HG03135 (cell line): ENCODE data around the gene CHRNE.
"Not testable (repeated sequence)": the region's sequence is repeated elsewhere in the genome, so short reads cannot be mapped to it uniquely, and the experiment has no call there.

ENCODE experiments used
- ATAC-seq: cut with Tn5 transposase; IDR thresholded peaks from one replicate; pipeline ENCODE4 v1.9.1; 2021; ENCODE audit warnings: mild to moderate bottlenecking, moderate library complexity; ENCODE audit not compliant: unreplicated experiment

The CHRNE gene

GRCh38 chr17:4891411-4892410 lies 11.2 kb downstream of the CHRNE start:
- ATAC-seq = no peak

GRCh38 chr17:4887581-4887980 lies 15.3 kb downstream of the CHRNE start:
- no peak for ATAC-seq

GRCh38 chr17:4886830-4887229 lies 16.1 kb downstream of the CHRNE start:
- no peak for ATAC-seq

GRCh38 chr17:4884489-4884888 lies 18.4 kb downstream of the CHRNE start:
- no peak for ATAC-seq

- no peak for ATAC-seq
Measured at GRCh38 chr17:4881761-4882555, 20.9 kb downstream of the CHRNE start.

DNA sequence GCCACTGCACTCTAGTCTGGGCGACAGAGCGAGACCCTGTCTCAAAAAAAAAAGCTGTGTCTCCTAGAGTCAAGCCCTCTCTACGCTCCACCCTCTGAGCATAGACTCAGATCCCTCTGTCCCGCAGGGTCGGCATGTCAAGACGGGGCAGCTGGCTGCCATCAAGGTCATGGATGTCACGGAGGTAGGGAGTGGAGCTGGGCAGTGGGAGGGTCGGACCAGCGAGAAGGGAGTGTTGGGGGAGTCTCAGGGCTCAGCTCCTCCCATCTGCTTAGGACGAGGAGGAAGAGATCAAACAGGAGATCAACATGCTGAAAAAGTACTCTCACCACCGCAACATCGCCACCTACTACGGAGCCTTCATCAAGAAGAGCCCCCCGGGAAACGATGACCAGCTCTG lies 22.0 kb downstream of the CHRNE start:
- ATAC-seq = no peak

DNA sequence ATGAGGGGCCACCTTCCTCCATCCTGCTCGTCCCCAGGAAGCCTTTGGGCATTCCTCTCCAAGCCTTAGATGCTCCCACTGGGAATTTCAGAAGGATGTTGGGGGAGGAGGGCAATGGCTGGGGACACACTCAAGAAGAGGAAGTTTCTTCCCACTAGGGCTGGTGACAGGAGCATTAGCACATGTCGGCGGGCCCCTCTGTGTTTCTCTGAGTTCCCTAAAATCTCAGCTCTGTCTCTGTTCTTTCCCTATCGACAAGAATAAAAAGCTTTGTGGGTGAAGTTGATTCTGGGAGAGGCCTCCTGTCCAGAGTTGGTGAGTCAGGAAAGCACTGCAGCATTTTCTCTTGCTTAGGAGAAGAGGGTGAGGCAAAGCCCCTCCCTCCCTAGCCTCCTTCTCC lies 23.3 kb downstream of the CHRNE start:
- ATAC-seq = no peak

DNA sequence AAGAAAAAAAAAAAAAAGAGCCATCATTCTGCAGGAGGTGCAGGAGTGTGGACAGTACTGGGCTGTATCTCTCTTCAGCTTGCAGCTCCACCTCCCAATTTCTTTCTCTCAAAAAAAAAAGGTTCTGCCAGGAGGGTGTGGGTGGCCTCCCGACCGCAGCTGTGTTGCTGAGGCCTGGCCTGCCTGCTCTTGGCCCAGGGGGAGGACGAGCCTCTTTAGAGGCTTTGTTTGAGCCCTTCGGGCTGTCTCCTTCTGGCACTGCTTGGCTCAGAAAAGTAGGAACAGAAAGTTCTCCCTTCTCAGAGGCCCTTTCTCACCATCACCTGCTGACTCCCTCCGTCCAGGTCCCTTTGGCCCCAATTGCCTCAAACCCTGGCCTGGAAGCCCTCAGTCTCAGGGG lies 25.8 kb downstream of the CHRNE start:
- ATAC-seq = no peak

- ATAC-seq = no peak
Measured at GRCh38 chr17:4872786-4873185, 30.1 kb downstream of the CHRNE start.

DNA sequence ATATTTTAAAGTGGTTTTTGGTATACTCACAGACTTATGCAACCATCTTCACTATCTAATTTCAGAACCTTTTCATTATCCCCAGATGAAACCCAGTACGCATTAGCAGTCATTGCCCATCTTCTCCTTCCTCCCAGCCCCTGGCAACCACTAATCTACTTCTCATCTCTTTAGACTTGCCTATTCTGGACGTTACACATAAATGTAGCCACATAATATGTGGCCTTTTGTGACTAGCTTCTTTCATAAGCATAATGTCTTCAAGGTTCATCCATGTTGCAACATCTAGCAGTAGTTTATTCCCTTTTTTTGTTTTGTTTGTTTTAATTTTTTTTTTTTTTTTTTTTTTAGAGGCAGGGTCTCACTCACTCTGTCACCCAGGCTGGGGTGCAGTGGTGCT lies 32.0 kb downstream of the CHRNE start:
- ATAC-seq = no peak

DNA sequence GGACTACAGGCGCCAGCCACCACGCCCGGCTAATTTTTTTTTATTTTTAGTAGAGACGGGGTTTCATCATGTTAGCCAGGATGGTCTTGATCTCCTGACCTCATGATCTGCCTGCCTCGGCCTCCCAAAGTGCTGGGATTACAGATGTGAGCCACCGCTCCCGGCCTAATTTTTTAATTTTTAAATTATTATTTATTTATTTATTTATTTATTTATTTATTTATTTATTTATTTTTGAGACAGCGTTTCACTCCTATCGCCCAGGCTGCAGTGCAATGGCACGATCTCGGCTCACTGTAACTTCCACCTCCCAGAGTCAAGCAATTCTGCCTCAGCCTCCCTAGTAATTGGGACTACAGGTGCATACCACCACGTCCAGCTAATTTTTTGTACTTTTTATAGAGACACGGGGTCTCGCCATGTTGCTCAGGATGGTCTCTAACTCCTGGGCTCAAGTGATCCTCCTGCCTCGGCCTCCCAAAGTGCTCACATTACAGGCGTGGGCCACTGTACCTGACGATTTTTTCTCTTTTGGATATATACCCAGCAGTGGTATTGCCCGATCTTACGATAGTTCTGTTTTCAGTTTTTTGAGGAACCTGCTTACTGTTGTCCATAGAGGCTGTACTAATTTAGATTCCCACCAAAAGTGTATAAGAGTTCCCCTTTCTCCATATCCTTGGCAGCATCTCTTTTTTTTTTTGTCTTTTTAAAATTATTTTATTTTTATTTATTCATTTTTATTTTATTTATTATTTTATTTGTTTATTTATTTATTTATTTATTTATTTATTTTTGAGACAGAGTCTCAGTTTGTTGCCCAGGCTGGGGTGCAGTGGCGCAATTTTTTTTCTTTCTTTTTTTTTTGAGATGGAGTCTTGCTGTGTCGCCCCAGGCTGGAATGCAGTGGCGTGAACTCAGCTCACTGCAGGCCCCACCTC lies 33.6 kb downstream of the CHRNE start:
- ATAC-seq = not testable (repeated sequence)

- not testable (repeated sequence) for ATAC-seq
Measured at GRCh38 chr17:4867535-4867934, 35.4 kb downstream of the CHRNE start.

DNA sequence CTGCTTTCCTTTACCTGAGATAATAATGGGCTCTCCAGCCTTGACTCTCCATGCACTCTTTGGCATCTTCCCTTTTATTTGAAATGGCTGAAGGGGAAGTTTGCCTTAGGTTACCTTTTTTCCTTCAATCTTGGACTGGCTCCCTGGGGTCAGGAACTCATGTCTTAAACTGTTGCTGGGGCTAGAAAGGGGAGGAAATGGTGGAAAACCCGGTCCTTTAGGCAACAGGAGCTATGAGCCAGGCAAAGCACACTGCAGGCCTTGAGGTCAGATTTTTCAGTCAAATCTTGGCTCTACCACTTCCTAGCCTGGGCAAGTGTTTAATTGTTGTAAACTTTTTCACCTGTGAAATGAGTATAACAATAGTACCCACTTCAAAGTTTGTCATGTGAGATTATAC lies 39.6 kb downstream of the CHRNE start:
- ATAC-seq = no peak

GRCh38 chr17:4862720-4863119 lies 40.2 kb downstream of the CHRNE start:
- ATAC-seq = no peak

DNA sequence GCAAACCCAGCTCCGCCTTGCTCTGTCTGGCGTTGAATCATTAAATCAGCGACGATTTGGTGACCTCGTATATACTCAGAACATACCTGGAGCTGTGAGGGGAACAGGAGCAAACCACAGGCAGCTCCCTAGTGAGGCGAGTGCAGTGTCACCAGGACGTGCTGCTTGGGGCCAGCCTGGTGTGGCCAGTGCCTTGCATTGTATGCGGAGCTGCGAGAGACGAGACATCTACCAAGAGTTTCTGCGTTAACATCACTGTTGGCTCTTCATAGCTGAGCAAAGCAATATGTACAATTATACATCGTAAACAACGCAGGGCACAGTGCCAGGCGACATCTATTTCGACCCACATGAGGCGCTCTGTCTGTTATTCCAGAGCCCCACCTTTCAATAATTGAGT lies 41.8 kb downstream of the CHRNE start:
- no peak for ATAC-seq

GRCh38 chr17:4860651-4861050 lies 42.2 kb downstream of the CHRNE start:
- ATAC-seq = no peak

- no peak for ATAC-seq
Measured at GRCh38 chr17:4859816-4860625, 42.9 kb downstream of the CHRNE start.

DNA sequence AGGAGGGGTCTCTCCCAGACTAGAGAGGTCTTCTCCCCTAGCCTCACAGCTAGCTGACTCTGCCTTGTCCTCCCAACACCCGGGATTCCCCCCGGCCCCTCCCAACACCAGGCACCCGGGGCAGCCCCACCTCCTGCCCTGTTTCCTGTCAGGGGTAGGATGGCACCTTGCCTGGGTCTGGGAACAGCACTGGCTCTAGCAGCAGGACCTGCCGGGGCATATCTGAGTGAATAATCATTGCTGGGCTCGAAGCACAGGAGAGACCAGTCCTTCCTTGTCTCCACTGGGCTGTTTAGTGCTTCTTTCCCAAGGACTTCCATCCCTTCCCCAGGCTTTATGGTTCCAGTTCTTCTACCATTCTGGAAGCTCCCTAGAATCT lies 44.0 kb downstream of the CHRNE start:
- ATAC-seq = no peak

DNA sequence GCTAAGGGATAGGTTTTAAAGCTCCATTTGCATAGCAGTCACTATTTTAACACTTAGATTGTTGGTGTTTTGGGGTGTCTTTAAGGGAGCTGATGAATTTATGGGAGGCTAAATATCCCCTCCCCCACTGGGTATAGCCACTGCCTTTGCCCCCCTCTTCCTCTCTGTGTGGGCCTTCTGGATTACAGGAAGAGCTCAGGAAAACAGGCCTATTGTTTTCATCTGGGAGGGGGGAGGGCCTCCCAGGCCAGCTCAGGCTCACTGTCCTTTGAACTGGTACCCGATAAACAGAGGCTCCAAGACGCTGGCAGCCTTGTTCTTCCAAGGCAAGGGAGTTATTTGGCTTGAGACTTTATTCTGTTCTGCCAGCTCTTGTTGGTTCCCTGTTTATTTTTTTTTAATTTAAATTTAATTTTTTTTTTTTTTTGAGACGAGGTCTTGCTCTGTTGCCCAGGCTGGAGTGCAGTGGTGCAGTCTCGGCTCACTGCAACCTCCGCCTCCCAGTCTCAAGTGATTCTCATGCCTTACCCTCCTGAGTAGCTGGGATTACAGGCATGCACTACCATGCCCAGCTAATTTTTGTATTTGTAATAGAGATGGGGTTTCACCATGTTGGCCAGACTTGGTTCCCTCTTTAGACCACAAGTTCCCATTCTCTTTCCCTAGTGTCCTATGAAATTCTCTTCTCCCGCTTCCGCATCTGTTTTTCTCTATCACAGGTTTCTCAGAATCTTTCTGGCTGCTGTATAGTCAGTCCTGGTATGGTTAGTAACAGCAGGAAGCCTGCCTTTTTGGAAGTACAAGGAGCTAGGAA lies 44.6 kb downstream of the CHRNE start:
- ATAC-seq = no peak
